Small intestine (tissue), 7 donors: ENCODE results near the gene FBXW7. TPM values are rescaled to one million over a fixed set of nuclear protein-coding genes. Genes with fewer than 3 reads are reported as not detected.

Experiments
- DNase-seq, 2 donors: peaks; one replicate each; pipeline versions ENCODE4 v3.0.0 to v3.0.0-alpha.2; 2013
- FAIRE-seq: peaks from 2 replicates; lab custom pipeline; 2012; peaks lifted over from hg19 to GRCh38; lab: Jason Lieb, UNC
- H3K27ac ChIP-seq, 3 donors: one replicate each; pipeline ENCODE4 v1.5.1; 2013; ENCODE audit warnings: low read length in 2 of 3, mild to moderate bottlenecking in 2 of 3, control low read depth in 1 of 3, inconsistent platforms in 1 of 3, low read depth in 1 of 3, moderate library complexity in 1 of 3
- H3K27me3 ChIP-seq, 3 donors: one replicate each; pipeline ENCODE4 v1.6.1; 2013; ENCODE audit warnings: low read length in 3 of 3, inconsistent platforms in 1 of 3; ENCODE audit not compliant: control insufficient read depth in 3 of 3, insufficient read depth in 3 of 3
- H3K36me3 ChIP-seq, 3 donors: one replicate each; pipeline ENCODE4 v1.6.1; 2013; ENCODE audit warnings: low read length in 3 of 3, inconsistent platforms in 1 of 3, low read depth in 1 of 3, mild to moderate bottlenecking in 1 of 3, moderate library complexity in 1 of 3; ENCODE audit not compliant: control insufficient read depth in 3 of 3, insufficient read depth in 2 of 3
- H3K4me1 ChIP-seq, 3 donors: one replicate each; pipeline ENCODE4 v1.6.1; 2013; ENCODE audit warnings: low read length in 2 of 3, inconsistent platforms in 1 of 3, low read depth in 1 of 3, mild to moderate bottlenecking in 1 of 3, moderate library complexity in 1 of 3; ENCODE audit not compliant: control insufficient read depth in 3 of 3, insufficient read depth in 2 of 3
- H3K4me3 ChIP-seq, 3 donors: one replicate each; pipeline ENCODE4 v1.5.1; 2013; ENCODE audit warnings: low read length in 3 of 3, control low read depth in 1 of 3, inconsistent platforms in 1 of 3, low read depth in 1 of 3, mild to moderate bottlenecking in 1 of 3, moderate library complexity in 1 of 3
- H3K9me3 ChIP-seq, 2 donors: one replicate each; pipeline ENCODE4 v1.6.1; 2013; ENCODE audit warnings: low read depth in 1 of 2, low read length in 1 of 2; ENCODE audit not compliant: control insufficient read depth in 2 of 2, insufficient read depth in 1 of 2
- WGBS, 3 donors: extraction: QIAGEN DNeasy Blood & Tissue Kit; methylation state at CpG; one replicate each; pipeline ENCODE4 v1.1.7; 2013; 5-methylcytosine and 5-hydroxymethylcytosine counted together
- polyA plus RNA-seq, 4 donors: library from polyadenylated mRNA; stranded (reverse) in 3 of 4; unstranded in 1 of 4; fragments of 200-250 nt in 3 of 4; fragments of 120-200 nt in 1 of 4; gene quantifications; one replicate each; pipeline versions ENCODE4 v1.2.1 to v1.2.3, GENCODE V29; 2013
- donor health status: healthy with polysubstance abuse.
- donor health status: control.
- donor health status: control.
- donor health status: Bipolar disorder and iron deficiency.
- donor health status: healthy.

The FBXW7 gene
- polyA plus RNA-seq, 4 donors = 7.4 to 18.1 (median 8.7) TPM

- no peak overlapping the region for H3K4me3 ChIP-seq
- FAIRE-seq (no peak), DNase-seq (no peak)
- no peaks in the 10 kb centered on the region for H3K9me3 ChIP-seq
- 54 to 73% (median 62%) methylated on average over 6 of the region's 6 CpGs for WGBS, 3 donors
- H3K27me3 ChIP-seq = no peaks in the 10 kb centered on the region
- peaks cover 0 to 2% (median 0%) of the 10 kb centered on the region in 3 donors for H3K4me1 ChIP-seq
- no peaks in the 10 kb centered on the region for H3K36me3 ChIP-seq
- no peak overlapping the region for H3K27ac ChIP-seq
Observed at GRCh38 chr4:152577708-152578396, 42.0 kb upstream of the FBXW7 start.

DNA sequence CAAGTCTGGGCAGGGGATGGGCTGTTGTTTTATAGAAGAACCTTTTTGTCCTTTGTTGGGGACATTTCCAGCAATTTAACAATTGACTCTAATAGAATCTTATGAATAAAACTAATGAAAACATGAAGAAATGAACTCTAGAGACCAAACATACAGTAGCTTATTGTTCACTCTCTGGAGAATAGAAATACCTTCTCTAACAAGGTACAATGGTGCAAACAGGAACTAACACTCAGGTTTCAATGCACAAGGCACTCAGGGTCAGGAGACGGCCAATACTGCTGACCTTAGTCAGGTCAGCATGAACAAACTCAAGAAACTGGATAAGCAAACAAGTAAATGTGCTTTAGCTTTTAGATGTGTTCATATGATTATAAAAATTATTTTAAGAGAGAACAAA is 39.6 kb upstream of the FBXW7 start:
- Histone ChIP-seq H3K27ac (no peak overlapping the region), H3K4me1 (peaks cover 0 to 4% (median 2%) of the 10 kb centered on the region in 3 donors), H3K4me3 (no peak overlapping the region), H3K36me3 (no peaks in the 10 kb centered on the region), H3K27me3 (no peaks in the 10 kb centered on the region), H3K9me3 (no peaks in the 10 kb centered on the region)
- DNase-seq (no peak), FAIRE-seq (no peak)
- 81 to 88% (median 85%) methylated on average over 1 of the region's 1 CpG for WGBS, 3 donors

- 86 to 96% (median 95%) methylated on average over 2 of the region's 2 CpGs for WGBS, 3 donors
- H3K27ac ChIP-seq = no peak overlapping the region
- H3K27me3 ChIP-seq = no peaks in the 10 kb centered on the region
Observed at GRCh38 chr4:152573861-152574260, 38.0 kb upstream of the FBXW7 start.

DNA sequence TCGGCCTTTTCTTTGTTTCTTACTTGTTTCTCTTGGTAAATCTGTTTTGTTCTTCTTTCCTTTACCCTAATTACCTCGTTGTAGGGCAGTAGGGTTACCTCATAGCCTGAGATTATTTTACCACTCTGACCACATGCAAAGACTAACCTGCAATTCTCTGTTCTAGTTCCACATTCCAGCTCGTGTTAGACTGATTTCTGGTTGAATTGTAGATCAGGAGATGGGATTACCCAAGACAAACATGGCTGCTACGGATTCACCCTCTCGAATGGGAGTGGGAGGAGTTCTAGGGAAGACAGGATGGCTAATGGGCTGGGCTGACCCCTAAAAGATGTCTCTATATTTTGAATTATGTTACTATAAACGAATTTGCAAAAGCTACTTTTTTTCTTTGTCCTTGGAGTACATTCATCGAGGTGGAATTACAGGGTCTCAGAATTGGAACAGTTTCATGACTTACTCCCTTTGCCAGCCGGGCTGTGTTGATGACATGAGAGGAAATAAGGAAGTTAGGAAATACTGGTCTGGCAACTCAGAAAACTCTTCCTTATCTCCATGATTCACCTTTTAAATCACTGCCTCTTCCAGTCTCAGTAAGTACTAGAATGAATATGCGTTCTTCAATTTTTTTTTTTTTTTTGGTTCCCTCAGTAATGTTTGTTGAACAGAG is 36.7 kb upstream of the FBXW7 start:
- no peak for FAIRE-seq
- H3K36me3 ChIP-seq = no peaks in the 10 kb centered on the region
- no peak overlapping the region for H3K4me3 ChIP-seq
- no peaks in the 10 kb centered on the region for H3K9me3 ChIP-seq
- no peaks in the 10 kb centered on the region for H3K27me3 ChIP-seq
- H3K4me1 ChIP-seq = peaks cover 0 to 4% (median 0%) of the 10 kb centered on the region in 3 donors
- H3K27ac ChIP-seq = peak overlapping the region in 1 of 3 donors; percentile 20
- DNase-seq = peak; percentile 47 to 54
- WGBS, 3 donors = 56 to 61% (median 57%) methylated on average over 9 of the region's 9 CpGs

More at GRCh38 chr4:152573861-152574260, 38.0 kb upstream of the FBXW7 start:
- no peak for FAIRE-seq
- no peaks in the 10 kb centered on the region for H3K9me3 ChIP-seq
- H3K4me1 ChIP-seq = peaks cover 0 to 4% (median 2%) of the 10 kb centered on the region in 3 donors
- H3K36me3 ChIP-seq = no peaks in the 10 kb centered on the region
- H3K4me3 ChIP-seq = no peak overlapping the region
- DNase-seq = no peak

DNA sequence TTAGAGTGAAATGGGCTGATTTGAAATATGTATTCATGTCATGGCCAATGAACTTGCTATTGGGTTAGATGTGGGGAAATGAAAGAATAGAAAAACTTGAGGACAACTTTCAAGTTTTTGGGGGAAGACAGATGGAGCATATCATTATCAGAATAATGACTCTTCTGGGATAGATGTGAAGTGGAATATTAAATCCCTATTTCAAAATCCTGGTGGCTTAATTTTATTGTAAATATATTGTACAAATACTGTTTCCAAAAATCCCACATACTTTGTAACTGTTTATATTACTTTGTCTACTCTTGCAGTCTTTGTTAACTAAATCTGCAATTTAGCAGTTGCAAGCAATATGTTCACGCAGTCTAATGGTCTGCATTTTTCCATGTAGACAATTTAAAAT is 35.9 kb upstream of the FBXW7 start:
- Histone ChIP-seq H3K4me3 (no peak overlapping the region), H3K27me3 (no peaks in the 10 kb centered on the region), H3K27ac (no peak overlapping the region), H3K36me3 (no peaks in the 10 kb centered on the region), H3K9me3 (no peaks in the 10 kb centered on the region), H3K4me1 (peaks cover 0 to 4% (median 0%) of the 10 kb centered on the region in 3 donors)
- DNase-seq = no peak
- WGBS, 3 donors = 77 to 88% (median 82%) methylated on average over 1 of the region's 1 CpG
- no peak for FAIRE-seq

DNA sequence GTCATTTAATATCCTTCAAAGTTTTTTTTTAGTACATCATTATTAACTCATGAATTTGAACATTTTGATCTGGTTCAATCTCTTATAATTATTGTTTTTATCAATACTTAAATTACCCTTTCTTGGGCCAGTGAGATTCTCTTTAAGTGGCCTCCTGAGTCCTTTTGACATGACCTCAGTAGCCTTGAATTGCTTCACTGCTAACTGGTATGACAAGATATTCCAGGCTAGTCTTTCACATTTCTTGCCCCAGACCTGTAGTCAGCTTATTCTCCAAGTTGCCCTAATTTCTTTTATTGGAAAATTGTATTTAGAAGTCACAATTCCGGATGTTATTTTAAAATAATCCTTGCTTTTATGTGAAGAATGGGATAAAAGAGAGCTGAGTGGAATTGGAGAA is 35.4 kb upstream of the FBXW7 start:
- Histone ChIP-seq H3K4me1 (peaks cover 0 to 4% (median 0%) of the 10 kb centered on the region in 3 donors), H3K36me3 (no peaks in the 10 kb centered on the region), H3K9me3 (no peaks in the 10 kb centered on the region), H3K4me3 (no peak overlapping the region), H3K27ac (no peak overlapping the region), H3K27me3 (no peaks in the 10 kb centered on the region)
- WGBS, 3 donors = 74 to 89% (median 88%) methylated on average over 1 of the region's 1 CpG
- FAIRE-seq (no peak), DNase-seq (no peak)

DNA sequence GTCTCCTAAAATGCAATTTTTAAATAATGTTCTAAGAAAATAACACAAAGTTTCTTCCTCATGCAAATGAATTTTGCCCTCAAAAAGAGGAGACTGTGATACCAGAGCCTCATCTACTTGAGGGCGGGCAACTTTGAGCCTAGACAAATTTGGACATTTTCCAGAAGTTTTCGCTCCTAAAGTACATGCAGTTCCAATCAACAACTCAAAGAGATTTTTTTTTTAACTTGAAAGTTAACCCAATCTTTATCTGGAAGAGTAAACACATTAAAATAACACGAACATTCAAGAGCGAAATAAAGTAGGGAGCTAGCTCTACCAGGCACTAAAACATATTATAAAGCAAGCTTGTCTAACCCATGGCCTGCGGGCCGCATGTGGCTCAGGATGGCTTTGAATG is 29.4 kb upstream of the FBXW7 start:
- Histone ChIP-seq H3K27me3 (no peaks in the 10 kb centered on the region), H3K36me3 (no peaks in the 10 kb centered on the region), H3K4me1 (no peaks in the 10 kb centered on the region), H3K4me3 (no peak overlapping the region), H3K27ac (no peak overlapping the region), H3K9me3 (no peaks in the 10 kb centered on the region)
- WGBS, 3 donors = 65 to 77% (median 76%) methylated on average over 6 of the region's 6 CpGs
- DNase-seq (no peak), FAIRE-seq (no peak)

GRCh38 chr4:152564336-152564735 is 28.4 kb upstream of the FBXW7 start:
- DNase-seq = no peak
- 87% methylated on average over 3 of the region's 3 CpGs for WGBS, 3 donors
- Histone ChIP-seq H3K4me3 (no peak overlapping the region), H3K36me3 (no peaks in the 10 kb centered on the region), H3K9me3 (no peaks in the 10 kb centered on the region), H3K27ac (no peak overlapping the region), H3K4me1 (no peaks in the 10 kb centered on the region), H3K27me3 (no peaks in the 10 kb centered on the region)
- no peak for FAIRE-seq
